HCT116 (cell line): ENCODE data around the gene ABCC1. TPM values are rescaled to one million over a fixed set of nuclear protein-coding genes. Genes with fewer than 3 reads are reported as not detected.

Experiments used
- ATAC-seq: fragments of 200-7000 bp; cut with Tn5 transposase; 2 replicates; pipeline ENCODE4 v1.9.1; 2020; ENCODE audit warnings: mild to moderate bottlenecking, moderate library complexity
- BruUV-seq: library from RNA; stranded (reverse); fragments of 400-500 nt; replicated peaks from 2 replicates; lab custom pipeline; 2021; lab: Mats Ljungman, UMichigan
- CTCF ChIA-PET: fragments of 300-600 bp; sonication (Branson Sonifier 250); formaldehyde crosslinking; loops from one replicate; lab custom pipeline; 2021; ENCODE audit warnings: antibody characterized with exemption; lab: Charles Lee
- POLR2A ChIA-PET: fragments of 300-600, 350-600 bp; sonication (Branson Sonifier 250); formaldehyde crosslinking; loops from one replicate; lab custom pipeline; 2021; ENCODE audit warnings: antibody characterized with exemption; lab: Charles Lee
- RAD21 ChIA-PET, 2 experiments: fragments of 300-600 bp; sonication (Branson Sonifier 250); formaldehyde crosslinking; loops; one replicate each; lab custom pipeline; 2023; ENCODE audit warnings: low total read pairs in 2 of 2; ENCODE audit not compliant: uncharacterized antibody in 2 of 2, unreplicated experiment in 2 of 2, low non-redundant PET in 1 of 2; lab: Charles Lee
- DNase-seq: peaks from one replicate; pipeline ENCODE4 v3.0.0-alpha.2; 2010; ENCODE audit warnings: low read depth, low spot score
- H2AFZ ChIP-seq: fragments of 200-600 bp; shearing (Covaris generic), sonication (generic); 2 replicates; pipeline ENCODE4 v1.6.1; 2017; ENCODE audit warnings: low read depth, mixed run types, mixed read lengths, antibody characterized with exemption, low read length; ENCODE audit not compliant: poor library complexity, severe bottlenecking
- H3K27ac ChIP-seq: 2 replicates; pipeline ENCODE4 v1.5.1; 2012; ENCODE audit warnings: low read depth, low read length
- H3K27me3 ChIP-seq: fragments of 200-600 bp; sonication (generic); 2 replicates; pipeline ENCODE4 v1.6.1; 2016; ENCODE audit warnings: mixed run types, low read length, mixed read lengths; ENCODE audit not compliant: insufficient read depth
- H3K36me3 ChIP-seq, 2 experiments: fragments of 200-500 bp in 1 of 2; fragments of 200-600 bp in 1 of 2; sonication (Bioruptor generic) in 1 of 2; sonication (generic) in 1 of 2; 2 replicates each; pipeline versions ENCODE4 v1.5.1 to v1.6.1; 2014 to 2016; ENCODE audit warnings: low read length in 2 of 2, inconsistent platforms in 1 of 2, mixed read lengths in 1 of 2, mixed run types in 1 of 2; ENCODE audit not compliant: insufficient read depth in 2 of 2, control insufficient read depth in 1 of 2
- H3K4me1 ChIP-seq, 2 experiments: fragments of 200-600 bp in 1 of 2; sonication (generic) in 1 of 2; 2 replicates each; pipeline versions ENCODE4 v1.5.1 to v1.6.1; 2012 to 2017; ENCODE audit warnings: low read length in 2 of 2, inconsistent platforms in 1 of 2, mild to moderate bottlenecking in 1 of 2, mixed read lengths in 1 of 2, mixed run types in 1 of 2, moderate library complexity in 1 of 2; ENCODE audit not compliant: insufficient read depth in 2 of 2, control insufficient read depth in 1 of 2
- H3K4me2 ChIP-seq: fragments of 200-600 bp; sonication (generic); 2 replicates; pipeline ENCODE4 v1.6.1; 2017; ENCODE audit warnings: mixed run types, low read length, mixed read lengths
- H3K4me3 ChIP-seq, 2 experiments: fragments of 200-600 bp in 1 of 2; sonication (generic) in 1 of 2; replicated peaks in 1 of 2; 2 replicates each; pipeline ENCODE4 v1.5.1; 2011 to 2016; ENCODE audit warnings: low read length in 2 of 2, control low read depth in 1 of 2, low read depth in 1 of 2, mild to moderate bottlenecking in 1 of 2, mixed read lengths in 1 of 2, mixed run types in 1 of 2
- H3K79me2 ChIP-seq: fragments of 200-600 bp; sonication (generic); 2 replicates; pipeline ENCODE4 v1.6.1; 2017; ENCODE audit warnings: mild to moderate bottlenecking, mixed run types, low read length, moderate library complexity, mixed read lengths; ENCODE audit not compliant: insufficient read depth
- H3K9ac ChIP-seq: fragments of 200-600 bp; sonication (generic); 2 replicates; pipeline ENCODE4 v1.6.1; 2016; ENCODE audit warnings: low read length, mixed read lengths
- H3K9me2 ChIP-seq: fragments of 200-600 bp; sonication (generic), shearing (Covaris generic); 2 replicates; pipeline ENCODE4 v1.6.1; 2017; ENCODE audit warnings: mixed run types, mild to moderate bottlenecking, moderate library complexity; ENCODE audit not compliant: insufficient read depth
- H3K9me3 ChIP-seq, 2 experiments: fragments of 200-500 bp in 1 of 2; fragments of 200-600 bp in 1 of 2; sonication (Bioruptor generic) in 1 of 2; sonication (generic) in 1 of 2; 2 replicates each; pipeline ENCODE4 v1.6.1; 2014 to 2017; ENCODE audit warnings: low read length in 2 of 2, mixed read lengths in 2 of 2, inconsistent platforms in 1 of 2, low read depth in 1 of 2, mild to moderate bottlenecking in 1 of 2, mixed run types in 1 of 2, moderate library complexity in 1 of 2; ENCODE audit not compliant: control insufficient read depth in 1 of 2, insufficient read depth in 1 of 2
- H4K20me1 ChIP-seq: fragments of 200-600 bp; sonication (generic), shearing (Covaris generic); 2 replicates; pipeline ENCODE4 v1.6.1; 2017; ENCODE audit warnings: mixed run types, mild to moderate bottlenecking, moderate library complexity; ENCODE audit not compliant: insufficient read depth
- ELF1 ChIP-seq: IDR thresholded peaks from 2 replicates; pipeline ENCODE4 v1.6.1; 2012; ENCODE audit warnings: low read depth, borderline replicate concordance
- SIN3A ChIP-seq: IDR thresholded peaks from 2 replicates; pipeline ENCODE4 v1.6.1; 2012; ENCODE audit warnings: low read depth
- TCF7L2 ChIP-seq: IDR thresholded peaks from 2 replicates; pipeline ENCODE4 v1.7.0; 2011; ENCODE audit warnings: borderline replicate concordance, inconsistent platforms; ENCODE audit not compliant: insufficient read depth, insufficient read length; ENCODE audit errors: extremely low read depth
- intact Hi-C: fragments of 100-400 bp; cut with micrococcal nuclease; formaldehyde crosslinking; loops from 2 replicates; pipeline ENCODE4 v1.10.0; 2022
- total RNA-seq: library from RNA; stranded (reverse); gene quantifications from one replicate; pipeline ENCODE4 v1.2.1, GENCODE V29; 2021; ENCODE audit not compliant: unreplicated experiment
- TF ChIP-seq, protein P1 (sequence below), 3 experiments: fragments of 200-600 bp in 1 of 3; sonication (generic) in 1 of 3; IDR thresholded peaks in 2 of 3; conservative IDR thresholded peaks in 1 of 3; 2 replicates each; pipeline ENCODE4 v1.5.1; 2012 to 2017; ENCODE audit warnings: low read depth in 2 of 3, low read length in 2 of 3, antibody characterized with exemption in 1 of 3, borderline replicate concordance in 1 of 3, control low read depth in 1 of 3, mild to moderate bottlenecking in 1 of 3, mixed read lengths in 1 of 3, mixed run types in 1 of 3, moderate library complexity in 1 of 3; ENCODE audit not compliant: insufficient read depth in 1 of 3

Gene ABCC1
- total RNA-seq, 1 experiment from 2014 or later, result 61.9 TPM

DNA sequence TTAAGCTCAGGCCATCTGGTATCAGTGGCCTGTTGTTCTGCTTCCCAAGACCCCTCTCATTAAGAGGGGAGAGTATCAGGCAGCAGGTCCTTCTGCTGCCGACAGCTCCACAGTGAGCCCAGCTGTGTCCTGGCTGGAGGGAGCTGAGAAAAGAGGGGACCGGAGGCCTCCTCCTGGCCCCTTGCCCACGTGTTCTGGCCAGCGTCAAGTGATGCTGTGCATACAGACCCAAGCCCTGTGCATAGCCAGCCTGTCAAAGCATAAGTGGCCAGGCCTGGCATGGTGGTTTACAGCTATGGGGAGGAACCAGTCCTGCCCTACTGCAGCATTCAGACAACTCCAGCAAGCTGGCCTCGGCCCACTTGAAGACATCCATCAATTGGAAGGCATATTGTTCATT lies 225.9 kb downstream of the ABCC1 start (continued):
- TF ChIP-seq, protein P1, sequence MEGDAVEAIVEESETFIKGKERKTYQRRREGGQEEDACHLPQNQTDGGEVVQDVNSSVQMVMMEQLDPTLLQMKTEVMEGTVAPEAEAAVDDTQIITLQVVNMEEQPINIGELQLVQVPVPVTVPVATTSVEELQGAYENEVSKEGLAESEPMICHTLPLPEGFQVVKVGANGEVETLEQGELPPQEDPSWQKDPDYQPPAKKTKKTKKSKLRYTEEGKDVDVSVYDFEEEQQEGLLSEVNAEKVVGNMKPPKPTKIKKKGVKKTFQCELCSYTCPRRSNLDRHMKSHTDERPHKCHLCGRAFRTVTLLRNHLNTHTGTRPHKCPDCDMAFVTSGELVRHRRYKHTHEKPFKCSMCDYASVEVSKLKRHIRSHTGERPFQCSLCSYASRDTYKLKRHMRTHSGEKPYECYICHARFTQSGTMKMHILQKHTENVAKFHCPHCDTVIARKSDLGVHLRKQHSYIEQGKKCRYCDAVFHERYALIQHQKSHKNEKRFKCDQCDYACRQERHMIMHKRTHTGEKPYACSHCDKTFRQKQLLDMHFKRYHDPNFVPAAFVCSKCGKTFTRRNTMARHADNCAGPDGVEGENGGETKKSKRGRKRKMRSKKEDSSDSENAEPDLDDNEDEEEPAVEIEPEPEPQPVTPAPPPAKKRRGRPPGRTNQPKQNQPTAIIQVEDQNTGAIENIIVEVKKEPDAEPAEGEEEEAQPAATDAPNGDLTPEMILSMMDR (IDR thresholded peaks at IDR 0.05 in 2 of 3, conservative IDR thresholded peaks at IDR 0.05 in 1 of 3; ENCODE audit: borderline replicate concordance in 1 of 3, insufficient read depth in 1 of 3, low read depth in 2 of 3, low read length in 2 of 3), result no peak
- no peak for TF ChIP-seq SIN3A

DNA sequence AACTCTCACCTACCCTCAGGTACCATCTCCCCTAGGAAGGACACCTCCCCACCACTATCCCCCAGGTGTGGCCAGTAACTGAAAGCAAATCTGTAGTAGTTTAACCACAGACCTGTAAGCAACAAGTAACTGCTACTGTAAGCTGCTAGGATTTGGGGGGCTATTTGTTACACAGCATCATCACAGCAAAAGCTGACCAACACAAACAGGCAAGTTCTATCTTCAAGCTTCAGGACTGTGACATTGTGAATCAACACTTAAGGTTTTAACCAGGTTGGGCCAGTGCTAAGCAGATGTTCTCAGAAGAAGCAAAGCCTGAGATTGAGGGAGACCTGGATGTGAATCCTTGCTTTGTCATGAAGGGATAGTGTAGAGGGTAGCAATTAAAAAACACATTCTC lies 226.9 kb downstream of the ABCC1 start:
- Histone ChIP-seq H3K4me3 (no peak overlapping the region), H3K27me3 (no peaks in the 10 kb centered on the region), H3K4me1 (no peaks in the 10 kb centered on the region), H3K9me3 (peaks cover 0 to 9% of the 10 kb centered on the region in 2 experiments; a peak in 1 of 4 replicates), H3K36me3 (no peaks in the 10 kb centered on the region), H4K20me1 (no peaks in the 10 kb centered on the region), H2AFZ (no peak overlapping the region), H3K79me2 (no peaks in the 10 kb centered on the region), H3K4me2 (no peak overlapping the region), H3K9me2 (no peaks in the 10 kb centered on the region), H3K9ac (no peak overlapping the region), H3K27ac (no peak overlapping the region)
- TF ChIP-seq TCF7L2, result no peak
- TF ChIP-seq ELF1, result no peak
- TF ChIP-seq, protein P1 (IDR thresholded peaks at IDR 0.05 in 2 of 3, conservative IDR thresholded peaks at IDR 0.05 in 1 of 3; ENCODE audit: borderline replicate concordance in 1 of 3, insufficient read depth in 1 of 3, low read depth in 2 of 3, low read length in 2 of 3), result no peak
- ChIA-PET CTCF (interaction anchor here (2.9 kb wide), 1 partner anchor 11 kb away, joined by 8 read pairs; no protein-coding TSS in a partner anchor), RAD21 (no interaction called here), POLR2A (no interaction called here)
- BruUV-seq, result no TSS peak
- DNase-seq (no peak), ATAC-seq (no peak)
- intact Hi-C loops, result no loop called here
